HepG2 (cell line): ENCODE results near the gene PLEKHH1. TPM values are rescaled to one million over a fixed set of nuclear protein-coding genes. Genes with fewer than 3 reads are reported as not detected.

Source experiments
- DNMT1 ChIP-seq: sonication (generic); formaldehyde crosslinking; IDR thresholded peaks from 2 replicates; pipeline ENCODE4 v1.5.1; 2020; ENCODE audit warnings: mild to moderate bottlenecking, missing genetic modification reagents
- EEA1 ChIP-seq: sonication (generic); formaldehyde crosslinking; IDR thresholded peaks from 2 replicates; pipeline ENCODE4 v1.5.1; 2020; ENCODE audit warnings: mild to moderate bottlenecking, missing genetic modification reagents, borderline replicate concordance
- HNRNPLL ChIP-seq: fragments of 200-400 bp; formaldehyde crosslinking; IDR thresholded peaks from 2 replicates; pipeline ENCODE4 v1.6.1; 2017; ENCODE audit warnings: mild to moderate bottlenecking, low read depth, low read length; ENCODE audit not compliant: poor library complexity, severe bottlenecking
- JARID2 ChIP-seq: sonication (generic); formaldehyde crosslinking; IDR thresholded peaks from 2 replicates; pipeline ENCODE4 v1.8.1; 2023; ENCODE audit warnings: missing genetic modification reagents, inconsistent platforms; ENCODE audit not compliant: insufficient replicate concordance
- KDM1A ChIP-seq: IDR thresholded peaks from 2 replicates; pipeline ENCODE4 v1.6.1; 2016; ENCODE audit warnings: missing compliant biosample characterization
- MBNL3 ChIP-seq: fragments of 250-450 bp; sonication (Bioruptor Pico); conservative IDR thresholded peaks from 2 replicates; pipeline ENCODE4 v1.8.0; 2022; ENCODE audit warnings: mild to moderate bottlenecking, inconsistent platforms
- MYPOP ChIP-seq: sonication (generic); formaldehyde crosslinking; IDR thresholded peaks from 2 replicates; pipeline ENCODE4 v1.8.1; 2023; ENCODE audit warnings: mild to moderate bottlenecking, moderate library complexity, missing genetic modification reagents
- NONO ChIP-seq, 2 experiments: fragments of 450-650 bp in 1 of 2; sonication (generic) in 1 of 2; formaldehyde crosslinking in 1 of 2; IDR thresholded peaks in 1 of 2; conservative IDR thresholded peaks in 1 of 2; 2 replicates each; pipeline versions ENCODE4 v1.6.1 to v1.8.0; 2017 to 2022; ENCODE audit warnings: mild to moderate bottlenecking in 1 of 2, missing genetic modification reagents in 1 of 2, moderate library complexity in 1 of 2
- PAF1 ChIP-seq: IDR thresholded peaks from 2 replicates; pipeline ENCODE4 v1.6.1; 2016; ENCODE audit warnings: missing genetic modification reagents, missing compliant biosample characterization
- REL ChIP-seq: sonication (generic); formaldehyde crosslinking; conservative IDR thresholded peaks from 2 replicates; pipeline ENCODE4 v1.8.0; 2022; ENCODE audit warnings: mild to moderate bottlenecking, missing genetic modification reagents, moderate library complexity
- SAP130 ChIP-seq: IDR thresholded peaks from 2 replicates; pipeline ENCODE4 v1.6.1; 2016; ENCODE audit warnings: low read depth
- SP140L ChIP-seq: sonication (generic); formaldehyde crosslinking; IDR thresholded peaks from 2 replicates; pipeline ENCODE4 v1.4.0; 2020; ENCODE audit warnings: missing genetic modification reagents, borderline replicate concordance
- STAT5B ChIP-seq: sonication (generic); formaldehyde crosslinking; IDR thresholded peaks from 2 replicates; pipeline ENCODE4 v1.4.0; 2020; ENCODE audit warnings: missing genetic modification reagents
- ZKSCAN1 ChIP-seq: fragments of 150-350 bp; IDR thresholded peaks from 2 replicates; pipeline ENCODE4 v1.6.1; 2014; ENCODE audit warnings: low read length
- ZNF350 ChIP-seq: sonication (generic); formaldehyde crosslinking; IDR thresholded peaks from 2 replicates; pipeline ENCODE4 v1.4.0; 2020; ENCODE audit warnings: mild to moderate bottlenecking, low read depth, missing genetic modification reagents, borderline replicate concordance
- ZNF614 ChIP-seq: IDR thresholded peaks from 2 replicates; pipeline ENCODE4 v1.6.1; 2018; ENCODE audit warnings: missing biosample characterization, missing genetic modification reagents, inconsistent platforms, borderline replicate concordance
- ZNF629 ChIP-seq: sonication (generic); formaldehyde crosslinking; conservative IDR thresholded peaks from 2 replicates; pipeline ENCODE4 v1.5.0; 2020; ENCODE audit warnings: missing genetic modification reagents
- ZNF839 ChIP-seq: sonication (generic); formaldehyde crosslinking; IDR thresholded peaks from 2 replicates; pipeline ENCODE4 v1.4.0; 2020; ENCODE audit warnings: missing genetic modification reagents, mild to moderate bottlenecking, borderline replicate concordance
- ZSCAN12 ChIP-seq: sonication (generic); formaldehyde crosslinking; IDR thresholded peaks from 2 replicates; pipeline ENCODE4 v1.9.0; 2021; ENCODE audit warnings: mild to moderate bottlenecking, missing genetic modification reagents
- polyA plus RNA-seq, 8 experiments: library from polyadenylated mRNA; depleted of rRNA in 3 of 8; stranded (reverse) in 7 of 8; unstranded in 1 of 8; fragments of >200 nt; fragmentation: Illumina TruSeq in 4 of 8; extraction: Trizol in 4 of 8; gene quantifications; 2 replicates each; pipeline versions ENCODE4 v1.2.1 to v1.2.3, GENCODE V29; 2011 to 2016; ENCODE audit warnings: low read depth in 4 of 8, missing spikeins in 1 of 8, mixed read lengths in 1 of 8; ENCODE audit not compliant: insufficient read depth in 1 of 8
- total RNA-seq, 5 experiments: library from RNA; depleted of rRNA; stranded (reverse); fragments of >200 nt; fragmentation: Illumina TruSeq; extraction: Trizol; gene quantifications; 2 replicates each; pipeline ENCODE4 v1.2.3, GENCODE V29; 2016; ENCODE audit warnings: low read depth in 1 of 5
- TF ChIP-seq, protein P1 (sequence below): conservative IDR thresholded peaks from 2 replicates; pipeline ENCODE4 v1.6.1; 2018; ENCODE audit warnings: missing genetic modification reagents
- TF ChIP-seq, protein P2 (sequence below): sonication (generic); formaldehyde crosslinking; IDR thresholded peaks from 2 replicates; pipeline ENCODE4 v1.9.0; 2022; ENCODE audit warnings: missing genetic modification reagents, mild to moderate bottlenecking, borderline replicate concordance
- TF ChIP-seq, protein P3 (sequence below): sonication (generic); formaldehyde crosslinking; IDR thresholded peaks from 2 replicates; pipeline ENCODE4 v1.5.0; 2020; ENCODE audit warnings: mild to moderate bottlenecking, missing genetic modification reagents, moderate library complexity
- TF ChIP-seq, protein P4 (sequence below): sonication (generic); formaldehyde crosslinking; IDR thresholded peaks from 2 replicates; pipeline ENCODE4 v1.4.0; 2020; ENCODE audit warnings: missing genetic modification reagents

Gene PLEKHH1
- total and polyA plus RNA-seq, 2 of the 13 experiments (the other 11 are each of a cell fraction or from before 2014, with no cell fraction given) = 8.6 to 15.8 TPM

DNA sequence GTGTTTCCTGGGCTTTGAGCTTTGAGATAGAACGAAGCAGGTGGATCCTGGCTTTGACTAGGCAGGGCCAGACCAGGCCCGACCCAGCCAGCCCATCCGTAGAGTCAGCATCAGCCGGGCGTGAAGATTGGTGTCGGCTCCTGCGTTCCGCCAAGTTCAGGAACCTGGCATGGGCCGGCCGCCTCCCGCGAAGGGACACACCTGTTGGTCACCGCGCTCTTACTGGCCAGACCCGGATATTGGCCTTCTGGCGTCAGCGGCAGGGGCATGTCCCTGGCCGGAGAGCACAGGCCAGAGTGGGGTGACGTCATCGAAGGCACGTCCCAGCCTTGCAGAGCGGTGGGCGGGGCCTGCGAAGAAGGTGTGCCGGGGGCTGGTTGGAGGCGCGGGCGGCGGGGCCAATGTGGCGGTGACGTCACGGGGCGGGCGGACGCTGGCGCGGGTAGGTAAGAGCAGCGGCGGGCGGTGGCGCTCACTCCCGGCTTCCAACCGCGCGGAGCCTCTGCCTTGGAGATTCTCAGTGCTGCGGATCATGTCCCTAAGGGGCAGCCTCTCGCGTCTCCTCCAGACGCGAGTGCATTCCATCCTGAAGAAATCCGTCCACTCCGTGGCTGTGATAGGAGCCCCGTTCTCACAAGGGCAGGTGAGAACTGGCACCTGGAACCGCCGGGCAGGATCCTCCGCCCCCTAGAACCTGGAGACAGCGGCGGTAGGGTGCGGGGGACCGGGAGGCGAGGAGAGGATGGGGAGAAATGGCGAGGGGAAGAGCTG lies 86.5 kb downstream of the PLEKHH1 start, which contains the start of gene ARG2 (continued):
- TF ChIP-seq ZNF614 (CRISPR knock-in tag) (peak; percentile 48; the same call in 1 of the 2 replicates), MBNL3 (CRISPR knock-in tag) (no peak), ZKSCAN1 (no peak), REL (no peak), DNMT1 (CRISPR knock-in tag) (peak; percentile 92; the same call in 1 of the 2 replicates), ZNF629 (CRISPR knock-in tag) (no peak), KDM1A (CRISPR knock-in tag) (no peak), NONO (IDR thresholded peaks at IDR 0.05) (no peak), NONO (CRISPR knock-in tag; conservative IDR thresholded peaks at IDR 0.05) (peak; percentile 84), ZNF839 (CRISPR knock-in tag) (no peak), ZSCAN12 (no peak), MYPOP (CRISPR knock-in tag) (peak; percentile 70; the same call in 1 of the 2 replicates), ZNF350 (CRISPR knock-in tag) (peak; percentile 78), SAP130 (CRISPR knock-in tag) (peak; percentile 97), PAF1 (CRISPR knock-in tag) (no peak), EEA1 (CRISPR knock-in tag) (peak; percentile 26; the same call in 1 of the 2 replicates), SP140L (CRISPR knock-in tag) (no peak), JARID2 (no peak), HNRNPLL (peak; percentile 58), STAT5B (no peak)
- TF ChIP-seq, protein P1, sequence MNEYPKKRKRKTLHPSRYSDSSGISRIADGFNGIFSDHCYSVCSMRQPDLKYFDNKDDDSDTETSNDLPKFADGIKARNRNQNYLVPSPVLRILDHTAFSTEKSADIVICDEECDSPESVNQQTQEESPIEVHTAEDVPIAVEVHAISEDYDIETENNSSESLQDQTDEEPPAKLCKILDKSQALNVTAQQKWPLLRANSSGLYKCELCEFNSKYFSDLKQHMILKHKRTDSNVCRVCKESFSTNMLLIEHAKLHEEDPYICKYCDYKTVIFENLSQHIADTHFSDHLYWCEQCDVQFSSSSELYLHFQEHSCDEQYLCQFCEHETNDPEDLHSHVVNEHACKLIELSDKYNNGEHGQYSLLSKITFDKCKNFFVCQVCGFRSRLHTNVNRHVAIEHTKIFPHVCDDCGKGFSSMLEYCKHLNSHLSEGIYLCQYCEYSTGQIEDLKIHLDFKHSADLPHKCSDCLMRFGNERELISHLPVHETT (CRISPR knock-in tag) = no peak
- TF ChIP-seq, protein P2, sequence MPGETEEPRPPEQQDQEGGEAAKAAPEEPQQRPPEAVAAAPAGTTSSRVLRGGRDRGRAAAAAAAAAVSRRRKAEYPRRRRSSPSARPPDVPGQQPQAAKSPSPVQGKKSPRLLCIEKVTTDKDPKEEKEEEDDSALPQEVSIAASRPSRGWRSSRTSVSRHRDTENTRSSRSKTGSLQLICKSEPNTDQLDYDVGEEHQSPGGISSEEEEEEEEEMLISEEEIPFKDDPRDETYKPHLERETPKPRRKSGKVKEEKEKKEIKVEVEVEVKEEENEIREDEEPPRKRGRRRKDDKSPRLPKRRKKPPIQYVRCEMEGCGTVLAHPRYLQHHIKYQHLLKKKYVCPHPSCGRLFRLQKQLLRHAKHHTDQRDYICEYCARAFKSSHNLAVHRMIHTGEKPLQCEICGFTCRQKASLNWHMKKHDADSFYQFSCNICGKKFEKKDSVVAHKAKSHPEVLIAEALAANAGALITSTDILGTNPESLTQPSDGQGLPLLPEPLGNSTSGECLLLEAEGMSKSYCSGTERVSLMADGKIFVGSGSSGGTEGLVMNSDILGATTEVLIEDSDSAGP = peak; percentile 82; the same call in 1 of the 2 replicates
- TF ChIP-seq, protein P3, sequence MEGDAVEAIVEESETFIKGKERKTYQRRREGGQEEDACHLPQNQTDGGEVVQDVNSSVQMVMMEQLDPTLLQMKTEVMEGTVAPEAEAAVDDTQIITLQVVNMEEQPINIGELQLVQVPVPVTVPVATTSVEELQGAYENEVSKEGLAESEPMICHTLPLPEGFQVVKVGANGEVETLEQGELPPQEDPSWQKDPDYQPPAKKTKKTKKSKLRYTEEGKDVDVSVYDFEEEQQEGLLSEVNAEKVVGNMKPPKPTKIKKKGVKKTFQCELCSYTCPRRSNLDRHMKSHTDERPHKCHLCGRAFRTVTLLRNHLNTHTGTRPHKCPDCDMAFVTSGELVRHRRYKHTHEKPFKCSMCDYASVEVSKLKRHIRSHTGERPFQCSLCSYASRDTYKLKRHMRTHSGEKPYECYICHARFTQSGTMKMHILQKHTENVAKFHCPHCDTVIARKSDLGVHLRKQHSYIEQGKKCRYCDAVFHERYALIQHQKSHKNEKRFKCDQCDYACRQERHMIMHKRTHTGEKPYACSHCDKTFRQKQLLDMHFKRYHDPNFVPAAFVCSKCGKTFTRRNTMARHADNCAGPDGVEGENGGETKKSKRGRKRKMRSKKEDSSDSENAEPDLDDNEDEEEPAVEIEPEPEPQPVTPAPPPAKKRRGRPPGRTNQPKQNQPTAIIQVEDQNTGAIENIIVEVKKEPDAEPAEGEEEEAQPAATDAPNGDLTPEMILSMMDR (CRISPR knock-in tag) = peak; percentile 66
- TF ChIP-seq, protein P4, sequence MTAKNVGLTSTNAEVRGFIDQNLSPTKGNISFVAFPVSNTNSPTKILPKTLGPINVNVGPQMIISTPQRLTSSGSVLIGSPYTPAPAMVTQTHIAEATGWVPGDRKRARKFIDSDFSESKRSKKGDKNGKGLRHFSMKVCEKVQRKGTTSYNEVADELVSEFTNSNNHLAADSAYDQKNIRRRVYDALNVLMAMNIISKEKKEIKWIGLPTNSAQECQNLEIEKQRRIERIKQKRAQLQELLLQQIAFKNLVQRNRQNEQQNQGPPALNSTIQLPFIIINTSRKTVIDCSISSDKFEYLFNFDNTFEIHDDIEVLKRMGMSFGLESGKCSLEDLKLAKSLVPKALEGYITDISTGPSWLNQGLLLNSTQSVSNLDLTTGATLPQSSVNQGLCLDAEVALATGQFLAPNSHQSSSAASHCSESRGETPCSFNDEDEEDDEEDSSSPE (CRISPR knock-in tag) = peak; percentile 76
